GM19239 (cell line): ENCODE results near the gene SMCHD1.
"Not testable (repeated sequence)": the region's sequence is repeated elsewhere in the genome, so short reads cannot be mapped to it uniquely, and the experiment has no call there.

ENCODE experiments used
- DNase-seq: peaks from one replicate; pipeline ENCODE4 v3.0.0; 2011; ENCODE audit warnings: low spot score; ENCODE audit not compliant: insufficient read length
- FAIRE-seq: peaks from 2 replicates; lab custom pipeline; 2011; peaks lifted over from hg19 to GRCh38; lab: Jason Lieb, UNC

Gene SMCHD1

DNA sequence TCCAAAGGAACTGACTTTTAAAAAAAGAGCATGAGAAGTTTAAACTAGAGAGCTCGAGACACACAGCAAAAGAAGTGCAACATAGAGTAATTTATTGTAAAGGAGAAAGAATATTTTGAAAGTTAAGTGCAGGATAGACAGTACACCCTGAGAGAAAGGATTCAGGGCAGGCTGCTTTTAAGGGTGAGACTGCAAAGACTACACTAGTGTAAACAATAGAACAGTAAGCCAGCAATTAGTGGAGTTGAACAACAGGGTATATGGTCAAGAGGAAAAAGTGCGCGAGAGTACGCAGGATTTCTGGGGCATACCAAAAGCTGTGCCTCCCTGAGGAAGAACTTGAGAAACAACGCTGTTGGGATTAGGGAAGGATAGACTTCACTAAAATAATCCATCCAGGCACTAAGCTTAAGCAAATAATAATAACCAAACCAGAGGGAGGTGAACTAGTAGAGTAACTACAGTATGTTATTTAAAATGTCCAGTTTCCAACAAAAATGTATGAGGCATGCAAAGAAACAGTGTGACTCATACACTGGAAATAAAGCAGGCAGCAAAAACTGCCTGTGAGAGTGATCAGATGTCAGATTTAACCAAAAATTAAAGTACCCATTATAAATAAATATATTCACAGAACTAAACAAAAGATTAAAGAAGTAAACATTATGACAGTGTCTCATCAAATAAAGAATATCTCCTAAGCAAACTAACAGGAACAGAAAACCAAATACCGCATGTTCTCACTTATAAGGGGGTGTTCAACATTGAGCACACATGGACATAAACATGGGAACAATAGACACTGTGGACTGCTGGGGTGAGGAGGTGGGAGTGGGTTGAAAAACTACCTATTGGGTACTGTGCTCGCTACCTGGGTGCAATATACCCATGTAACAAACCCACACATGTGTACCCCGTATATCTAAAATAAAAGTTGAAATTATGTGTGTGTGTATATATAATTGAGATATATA, 150.7 kb downstream of the SMCHD1 start:
- DNase-seq, result no peak
- FAIRE-seq, result no peak

DNA sequence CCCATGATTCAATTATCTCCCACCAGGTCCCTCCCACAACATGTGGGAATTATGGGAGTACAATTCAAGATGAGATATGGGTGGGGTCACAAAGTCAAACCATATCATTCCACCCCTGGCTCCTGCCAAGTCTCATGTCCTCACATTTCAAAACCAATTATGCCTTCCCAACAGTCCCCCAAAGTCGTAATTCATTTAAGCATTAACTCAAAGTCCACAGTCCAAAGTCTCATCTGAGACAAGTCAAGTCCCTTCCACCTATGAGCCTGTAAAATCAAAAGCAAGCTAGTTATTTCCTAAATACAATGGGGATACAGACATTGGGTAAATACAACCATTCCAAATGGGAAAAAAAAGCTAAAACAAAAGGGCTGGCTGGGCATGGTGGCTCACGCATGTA, 153.1 kb downstream of the SMCHD1 start:
- not testable (repeated sequence) for FAIRE-seq, DNase-seq

GRCh38 chr18:2809666-2810183, 154.2 kb downstream of the SMCHD1 start:
- FAIRE-seq, result not testable (repeated sequence)

GRCh38 chr18:2811416-2811815, 155.9 kb downstream of the SMCHD1 start:
- FAIRE-seq, result no peak

More at GRCh38 chr18:2809666-2810183, 154.2 kb downstream of the SMCHD1 start:
- DNase-seq, result not testable (repeated sequence)

GRCh38 chr18:2814928-2815327, 159.4 kb downstream of the SMCHD1 start:
- FAIRE-seq, result no peak
- no peak for DNase-seq

More at GRCh38 chr18:2811416-2811815, 155.9 kb downstream of the SMCHD1 start:
- no peak for DNase-seq

DNA sequence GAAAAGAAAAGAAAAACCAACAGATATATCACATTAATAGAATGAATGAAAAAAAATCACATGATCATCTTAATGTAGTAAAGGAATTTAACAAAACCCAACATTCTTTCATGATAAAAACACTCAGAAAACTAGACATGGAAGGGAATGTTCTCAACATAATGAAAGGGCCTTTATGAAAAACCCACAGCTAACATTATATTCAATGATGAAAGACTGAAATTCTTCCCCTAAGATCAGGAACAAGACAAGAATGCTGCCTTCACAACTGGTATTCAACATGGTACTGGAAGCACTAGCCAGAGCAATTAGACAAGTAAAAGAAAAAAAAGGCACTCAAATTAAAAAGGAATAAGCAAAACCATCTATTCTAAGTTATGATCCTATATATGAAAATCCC, 162.8 kb downstream of the SMCHD1 start:
- no peak for DNase-seq

DNA sequence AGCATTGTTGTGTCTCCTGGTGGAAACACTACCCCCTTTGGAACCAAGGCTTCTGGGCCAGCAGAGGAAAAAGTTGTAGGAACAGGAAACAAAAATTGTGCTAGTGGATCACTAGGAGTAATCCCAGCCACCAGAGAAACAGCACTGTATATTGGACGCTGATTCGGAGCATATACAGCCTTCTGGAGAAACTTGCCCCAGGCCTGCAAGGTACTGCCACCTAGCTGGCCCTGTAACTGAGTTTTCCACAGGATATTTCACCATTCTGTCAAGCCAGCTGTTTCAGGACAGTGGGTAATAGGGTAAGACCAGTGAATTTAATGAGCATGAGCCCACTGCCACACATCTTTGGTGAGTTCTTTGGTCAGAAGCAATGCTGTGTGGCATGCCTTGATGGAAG, 166.2 kb downstream of the SMCHD1 start:
- FAIRE-seq (no peak), DNase-seq (no peak)

More for the DNA sequence above, 162.8 kb downstream of the SMCHD1 start:
- no peak for FAIRE-seq

DNA sequence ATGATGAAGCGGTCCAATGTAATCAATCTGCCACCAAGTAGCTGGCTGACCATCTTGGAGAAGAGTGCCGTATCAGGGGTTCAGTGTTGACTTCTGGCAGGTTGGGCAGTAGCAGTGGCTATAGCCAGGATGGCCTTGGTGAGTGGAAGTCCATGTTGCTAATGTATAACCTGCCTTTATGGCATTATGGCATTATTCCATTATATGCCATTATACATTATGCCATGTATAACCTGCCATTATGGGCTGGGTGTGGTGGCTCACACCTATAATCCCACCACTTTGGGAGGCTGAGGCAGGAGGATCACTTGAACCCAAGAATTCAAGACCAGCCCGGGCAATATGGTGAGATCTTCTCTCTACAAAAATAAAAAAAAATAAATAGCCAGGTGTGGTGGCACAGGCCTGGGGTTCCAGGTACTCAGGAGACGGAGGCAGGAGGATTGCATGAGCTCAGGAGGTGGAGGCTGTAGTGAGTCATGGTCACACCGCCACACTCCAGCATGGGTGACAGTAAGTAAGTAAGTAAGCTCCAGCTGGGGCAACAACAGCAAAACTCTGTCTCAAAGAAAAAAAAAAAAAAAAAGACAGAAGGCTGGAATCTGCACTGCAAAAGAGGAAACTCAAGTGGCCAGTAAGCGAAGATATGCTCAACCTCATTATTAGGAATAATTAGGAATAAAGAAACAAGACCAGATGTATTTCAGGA, 166.8 kb downstream of the SMCHD1 start:
- DNase-seq (no peak), FAIRE-seq (no peak)

- FAIRE-seq, result no peak
- DNase-seq, result no peak
These were observed 167.7 kb downstream of the SMCHD1 start for GRCh38 chr18:2823202-2823601.

DNA sequence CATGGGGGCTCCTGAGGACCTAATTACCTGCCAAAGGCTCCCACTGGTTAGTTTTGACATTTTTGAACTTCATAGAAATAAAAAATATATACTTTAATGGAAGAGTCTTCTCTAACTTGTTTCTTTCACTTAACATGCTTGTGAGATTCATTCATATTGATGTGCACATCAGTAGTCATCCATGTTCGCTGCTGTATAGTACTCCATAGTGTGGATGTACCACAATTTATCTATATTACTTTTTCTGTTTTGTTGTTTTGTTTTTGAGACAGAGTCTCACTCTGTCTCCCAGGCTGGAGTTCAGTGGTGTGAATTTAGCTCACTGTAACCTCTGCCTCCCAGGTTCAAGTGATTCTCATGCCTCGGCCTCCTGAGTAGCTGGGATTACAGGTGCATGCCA, 168.4 kb downstream of the SMCHD1 start:
- no peak for FAIRE-seq

GRCh38 chr18:2824865-2825264, 169.3 kb downstream of the SMCHD1 start:
- no peak for FAIRE-seq
- no peak for DNase-seq

More for the DNA sequence above, 168.4 kb downstream of the SMCHD1 start:
- no peak for DNase-seq

DNA sequence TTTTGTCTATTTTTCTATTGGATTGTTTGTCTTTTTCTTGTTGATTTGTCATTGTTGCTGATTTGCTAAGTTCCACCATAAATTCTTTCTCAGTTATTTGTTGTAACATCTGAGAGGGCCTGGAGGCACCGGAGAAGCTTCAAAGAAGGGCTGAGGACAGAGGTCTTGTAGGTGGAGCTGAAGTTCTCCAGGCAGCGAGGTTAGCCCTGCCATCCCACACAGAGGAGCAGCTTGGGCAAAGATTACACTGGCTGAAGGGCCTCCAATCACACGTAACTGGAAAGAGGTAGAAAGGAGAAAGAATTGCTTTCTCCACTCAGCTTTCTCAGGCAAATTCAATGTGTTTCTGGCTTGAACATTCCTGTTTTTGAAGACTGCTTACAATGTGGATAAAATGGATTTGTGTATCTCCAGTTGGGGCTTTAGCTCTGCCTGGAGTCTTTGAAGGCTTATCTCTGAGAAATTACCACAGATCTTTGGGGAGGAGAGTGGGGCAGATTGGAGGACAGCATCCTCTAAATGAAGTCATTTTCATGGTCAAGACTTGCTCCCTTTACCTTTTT, 170.2 kb downstream of the SMCHD1 start:
- FAIRE-seq, result no peak
- no peak for DNase-seq

GRCh38 chr18:2826581-2826980, 171.1 kb downstream of the SMCHD1 start:
- no peak for FAIRE-seq
- DNase-seq, result no peak

- no peak for FAIRE-seq
- no peak for DNase-seq
These were observed 171.5 kb downstream of the SMCHD1 start for GRCh38 chr18:2827061-2827460.

DNA sequence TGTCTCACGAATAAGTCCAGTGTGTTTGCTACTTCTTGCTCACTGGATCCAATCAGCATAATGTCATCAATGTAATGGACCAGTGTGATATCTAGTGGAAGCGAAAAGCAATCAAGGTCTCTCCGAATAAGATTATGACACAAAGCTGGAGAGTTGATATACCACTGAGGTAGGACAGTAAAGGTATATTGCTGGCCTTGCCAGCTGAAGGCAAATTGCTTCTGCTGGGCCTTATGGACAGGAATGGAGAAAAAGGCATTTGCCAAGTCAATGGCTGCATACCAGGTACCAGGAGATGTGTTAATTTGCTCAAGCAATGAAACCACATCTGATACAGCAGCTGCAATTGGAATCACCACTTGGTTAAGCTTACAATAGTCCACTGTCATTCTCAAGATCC, 180.6 kb downstream of the SMCHD1 start:
- DNase-seq, FAIRE-seq: not testable (repeated sequence)

DNA sequence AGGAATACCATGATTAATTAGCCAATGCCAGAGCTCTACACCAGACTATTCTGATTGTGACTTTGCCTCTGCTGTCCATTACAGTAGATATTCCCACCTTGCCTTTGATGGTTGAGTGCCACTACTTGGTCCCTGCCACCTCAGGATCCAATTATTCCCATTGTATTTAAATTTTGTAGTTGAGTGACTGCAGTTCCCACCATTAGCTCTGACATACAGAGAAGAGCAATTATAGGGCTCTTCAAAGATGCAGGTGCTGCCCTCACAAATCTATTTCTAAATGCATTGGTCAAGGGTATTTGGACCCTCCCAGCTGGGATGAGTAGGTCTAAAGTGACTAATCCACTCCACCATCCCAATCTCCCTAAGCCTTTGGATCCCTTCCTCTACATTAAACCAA, 181.8 kb downstream of the SMCHD1 start:
- not testable (repeated sequence) for FAIRE-seq, DNase-seq

- FAIRE-seq, result no peak
- no peak for DNase-seq
These were observed 183.7 kb downstream of the SMCHD1 start for GRCh38 chr18:2839202-2839601.

- no peak for FAIRE-seq
- no peak for DNase-seq
These were observed 185.0 kb downstream of the SMCHD1 start for GRCh38 chr18:2840521-2840920.

DNA sequence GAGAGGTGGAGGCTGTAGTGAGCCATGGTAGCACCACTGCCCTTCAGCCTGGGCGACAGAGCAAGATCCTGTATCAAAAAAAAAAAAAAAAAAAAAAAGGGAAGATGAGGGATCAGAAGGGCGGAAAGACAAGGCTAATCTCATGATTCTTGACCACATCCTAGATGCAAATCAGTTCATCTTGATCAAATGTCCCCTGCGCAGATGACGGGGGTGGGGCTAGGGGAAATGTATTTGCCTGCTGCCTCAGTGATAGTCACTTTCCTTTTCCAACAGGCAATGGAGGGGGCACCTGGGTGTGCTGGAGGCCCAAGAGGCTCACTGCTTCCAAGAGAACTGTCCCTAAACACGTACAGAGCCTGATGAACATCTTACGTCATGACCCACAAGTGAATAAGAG, 187.6 kb downstream of the SMCHD1 start:
- no peak for FAIRE-seq

DNA sequence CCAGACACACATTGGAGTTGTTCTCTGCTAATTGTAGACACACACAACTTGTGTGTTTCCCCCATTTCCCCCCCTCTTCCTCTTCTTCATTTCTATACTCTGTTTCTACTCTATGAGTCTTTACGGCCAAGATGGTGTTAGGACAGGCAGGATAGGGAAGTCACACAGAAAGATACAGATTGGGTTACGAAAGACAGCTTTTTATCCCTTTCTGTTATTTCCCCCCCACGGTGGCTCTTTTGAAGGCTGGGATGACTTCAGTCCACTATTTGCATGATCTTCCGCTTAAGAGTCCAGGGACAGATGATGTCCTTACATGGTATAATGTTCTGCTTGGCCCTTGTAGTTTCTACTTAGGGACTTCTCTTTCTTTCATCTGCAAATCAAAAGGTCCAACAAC, 189.6 kb downstream of the SMCHD1 start:
- FAIRE-seq (no peak), DNase-seq (no peak)

More for the DNA sequence above, 187.6 kb downstream of the SMCHD1 start:
- no peak for DNase-seq
